Osteocyte (in vitro differentiated cells): ENCODE results near the gene RAC3. TPM values are rescaled to one million over a fixed set of nuclear protein-coding genes. Genes with fewer than 3 reads are reported as not detected.

Experiments
- DNase-seq: peaks from one replicate; pipeline ENCODE4 v3.0.0; 2021; ENCODE audit warnings: mixed read lengths; ENCODE audit not compliant: unreplicated experiment; ENCODE audit errors: extremely low spot score
- H3K27ac Mint-ChIP-seq: one replicate; pipeline ENCODE4 v1.8.0; 2021; ENCODE audit warnings: mild to moderate bottlenecking, mixed read lengths; ENCODE audit not compliant: unreplicated experiment
- H3K27me3 Mint-ChIP-seq: one replicate; pipeline ENCODE4 v1.8.0; 2021; ENCODE audit warnings: mixed read lengths; ENCODE audit not compliant: unreplicated experiment
- H3K36me3 Mint-ChIP-seq: one replicate; pipeline ENCODE4 v1.8.0; 2021; ENCODE audit warnings: mixed read lengths; ENCODE audit not compliant: unreplicated experiment
- H3K4me1 Mint-ChIP-seq: one replicate; pipeline ENCODE4 v1.8.0; 2021; ENCODE audit warnings: mixed read lengths; ENCODE audit not compliant: unreplicated experiment
- H3K4me3 Mint-ChIP-seq: one replicate; pipeline ENCODE4 v1.8.0; 2021; ENCODE audit warnings: mild to moderate bottlenecking, moderate library complexity, mixed read lengths; ENCODE audit not compliant: unreplicated experiment
- H3K9me3 Mint-ChIP-seq: one replicate; pipeline ENCODE4 v1.8.0; 2021; ENCODE audit warnings: mixed read lengths; ENCODE audit not compliant: unreplicated experiment
- total RNA-seq: library from RNA; stranded (reverse); gene quantifications from 2 replicates; pipeline ENCODE4 v1.2.1, GENCODE V29; 2021
- TF ChIP-seq, protein P1 (sequence below): fragments of 200-600 bp; sonication (generic); IDR thresholded peaks from 2 replicates; pipeline ENCODE4 v1.5.0; 2021; ENCODE audit warnings: antibody characterized with exemption, mild to moderate bottlenecking, moderate library complexity

Gene RAC3
- total RNA-seq, 1 donor from 2014 or later = 19.4 TPM

GRCh38 chr17:82070611-82071010 lies 39.1 kb downstream of the RAC3 start:
- no peak overlapping the region for H3K4me3 Mint-ChIP-seq
- no peaks in the 10 kb centered on the region for H3K9me3 Mint-ChIP-seq

DNA sequence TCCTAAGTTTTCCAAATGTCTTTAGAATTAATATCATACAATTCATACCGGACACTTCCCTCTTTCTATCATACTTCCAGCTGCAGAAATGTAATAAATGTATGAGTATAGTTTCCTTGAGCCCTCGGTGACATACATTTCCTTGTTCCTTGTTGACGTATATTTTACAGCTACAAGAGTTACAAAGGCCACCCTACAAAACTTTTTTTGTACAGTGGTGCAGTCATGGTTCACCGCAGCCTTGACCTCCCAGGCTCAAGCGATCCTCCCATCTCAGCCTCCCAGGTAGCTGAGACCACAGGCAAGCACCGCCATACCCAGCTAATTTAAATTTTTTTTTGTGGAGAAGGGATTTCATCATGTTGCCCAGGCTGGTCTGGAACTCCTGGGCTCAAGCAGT lies 41.3 kb downstream of the RAC3 start:
- DNase-seq = no peak
- no peak overlapping the region for H3K27ac Mint-ChIP-seq
- H3K4me1 Mint-ChIP-seq = no peaks in the 10 kb centered on the region
- H3K36me3 Mint-ChIP-seq = no peaks in the 10 kb centered on the region
- H3K9me3 Mint-ChIP-seq = no peaks in the 10 kb centered on the region
- H3K4me3 Mint-ChIP-seq = no peak overlapping the region
- no peaks in the 10 kb centered on the region for H3K27me3 Mint-ChIP-seq
- TF ChIP-seq, protein P1, sequence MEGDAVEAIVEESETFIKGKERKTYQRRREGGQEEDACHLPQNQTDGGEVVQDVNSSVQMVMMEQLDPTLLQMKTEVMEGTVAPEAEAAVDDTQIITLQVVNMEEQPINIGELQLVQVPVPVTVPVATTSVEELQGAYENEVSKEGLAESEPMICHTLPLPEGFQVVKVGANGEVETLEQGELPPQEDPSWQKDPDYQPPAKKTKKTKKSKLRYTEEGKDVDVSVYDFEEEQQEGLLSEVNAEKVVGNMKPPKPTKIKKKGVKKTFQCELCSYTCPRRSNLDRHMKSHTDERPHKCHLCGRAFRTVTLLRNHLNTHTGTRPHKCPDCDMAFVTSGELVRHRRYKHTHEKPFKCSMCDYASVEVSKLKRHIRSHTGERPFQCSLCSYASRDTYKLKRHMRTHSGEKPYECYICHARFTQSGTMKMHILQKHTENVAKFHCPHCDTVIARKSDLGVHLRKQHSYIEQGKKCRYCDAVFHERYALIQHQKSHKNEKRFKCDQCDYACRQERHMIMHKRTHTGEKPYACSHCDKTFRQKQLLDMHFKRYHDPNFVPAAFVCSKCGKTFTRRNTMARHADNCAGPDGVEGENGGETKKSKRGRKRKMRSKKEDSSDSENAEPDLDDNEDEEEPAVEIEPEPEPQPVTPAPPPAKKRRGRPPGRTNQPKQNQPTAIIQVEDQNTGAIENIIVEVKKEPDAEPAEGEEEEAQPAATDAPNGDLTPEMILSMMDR = no peak

More at GRCh38 chr17:82070611-82071010, 39.1 kb downstream of the RAC3 start:
- Mint-ChIP-seq H3K36me3 (no peaks in the 10 kb centered on the region), H3K27me3 (no peaks in the 10 kb centered on the region), H3K4me1 (no peaks in the 10 kb centered on the region), H3K27ac (no peak overlapping the region)
- no peak for DNase-seq
- TF ChIP-seq, protein P1 = no peak

- DNase-seq = no peak
- peaks cover 2% of the 10 kb centered on the region for H3K36me3 Mint-ChIP-seq
- H3K4me3 Mint-ChIP-seq = no peak overlapping the region
- TF ChIP-seq, protein P1 = no peak
- no peaks in the 10 kb centered on the region for H3K9me3 Mint-ChIP-seq
- no peaks in the 10 kb centered on the region for H3K27me3 Mint-ChIP-seq
- H3K4me1 Mint-ChIP-seq = no peaks in the 10 kb centered on the region
- no peak overlapping the region for H3K27ac Mint-ChIP-seq
Measured at GRCh38 chr17:82073446-82073845, 42.0 kb downstream of the RAC3 start.

DNA sequence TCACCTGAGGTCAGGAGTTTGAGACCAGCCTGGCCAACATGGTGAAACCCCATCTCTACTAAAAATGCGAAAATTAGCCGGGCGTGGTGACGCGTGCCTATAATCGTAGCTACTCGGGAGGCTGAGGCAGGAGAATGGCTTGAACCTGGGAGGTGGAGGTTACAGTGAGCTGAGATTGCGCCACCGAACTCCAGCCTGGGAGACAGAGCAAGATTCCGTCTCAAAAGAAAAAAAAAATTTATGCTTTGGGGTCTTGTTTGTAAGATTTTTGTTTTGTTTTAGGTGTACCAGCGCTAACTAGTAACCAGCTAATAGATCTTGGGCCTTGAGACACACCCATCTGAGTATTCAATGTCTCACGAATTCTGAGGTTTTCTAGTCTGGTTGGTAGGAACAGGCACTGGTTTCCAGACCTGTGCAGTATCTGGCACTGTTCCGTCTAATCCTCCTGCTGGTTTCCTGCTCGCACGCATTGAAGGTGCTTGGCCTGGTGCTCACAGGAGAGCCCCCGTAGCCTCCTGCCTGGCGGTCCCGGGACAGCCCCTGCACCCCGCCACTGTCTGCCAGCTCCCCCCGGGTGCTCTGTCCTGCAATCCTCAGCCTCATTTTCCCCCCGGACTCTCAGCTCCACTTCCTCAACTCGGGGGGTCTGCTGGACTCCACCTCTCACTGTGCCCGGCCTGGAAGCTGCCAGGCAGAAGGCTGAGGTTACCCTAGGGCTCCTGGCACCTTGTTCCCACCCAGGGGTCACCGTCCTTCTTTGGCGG lies 44.7 kb downstream of the RAC3 start:
- TF ChIP-seq, protein P1 = no peak
- H3K36me3 Mint-ChIP-seq = peaks cover 5% of the 10 kb centered on the region
- no peak overlapping the region for H3K4me3 Mint-ChIP-seq
- no peaks in the 10 kb centered on the region for H3K9me3 Mint-ChIP-seq
- no peaks in the 10 kb centered on the region for H3K4me1 Mint-ChIP-seq
- H3K27me3 Mint-ChIP-seq = no peaks in the 10 kb centered on the region
- no peak overlapping the region for H3K27ac Mint-ChIP-seq
- DNase-seq = no peak

DNA sequence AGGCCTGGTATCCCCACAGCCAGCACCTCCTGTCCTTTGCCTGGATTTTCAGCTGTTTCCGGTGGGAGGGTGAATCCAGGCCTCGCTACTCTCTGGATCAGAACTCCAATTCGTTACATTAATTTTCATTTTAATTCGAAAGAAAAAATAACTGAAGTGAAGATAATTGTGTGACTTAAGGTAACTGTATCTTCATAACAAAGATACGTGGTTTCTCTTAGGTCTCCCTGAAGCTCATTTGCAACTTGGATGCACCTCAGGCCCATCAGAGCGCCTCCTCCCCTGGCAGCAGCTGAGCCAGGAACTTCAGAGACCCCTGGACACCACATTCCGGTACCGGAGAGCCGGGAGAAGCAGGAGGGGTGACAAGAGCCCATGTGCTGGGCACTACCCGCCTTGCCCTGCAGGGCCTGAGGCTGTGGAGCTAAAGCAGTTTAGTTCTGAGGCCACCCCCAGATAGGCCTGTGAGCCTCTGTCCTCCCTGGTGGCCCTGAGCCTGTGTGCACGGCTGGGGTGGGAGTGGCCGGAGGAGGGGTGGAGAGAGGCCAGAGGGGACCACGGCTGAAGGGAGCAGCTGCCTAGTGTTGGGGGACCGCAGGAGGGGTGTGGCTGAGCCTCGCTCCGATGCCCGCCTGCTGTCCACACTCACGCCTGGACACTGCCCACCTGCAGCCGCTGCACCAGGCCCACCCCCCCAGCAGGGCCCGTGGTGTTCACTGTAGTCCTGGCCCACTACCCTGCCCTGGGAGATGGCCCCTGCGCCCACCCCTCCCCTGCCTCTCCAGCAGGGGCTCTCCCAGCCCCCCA lies 45.5 kb downstream of the RAC3 start:
- Mint-ChIP-seq H3K36me3 (peaks cover 5% of the 10 kb centered on the region), H3K9me3 (no peaks in the 10 kb centered on the region), H3K27me3 (no peaks in the 10 kb centered on the region), H3K4me3 (no peak overlapping the region), H3K4me1 (no peaks in the 10 kb centered on the region), H3K27ac (no peak overlapping the region)
- no peak for DNase-seq
- TF ChIP-seq, protein P1 = no peak
